ENCODE results near the gene GRAP2.
"Not testable (repeated sequence)": the region's sequence is repeated elsewhere in the genome, so short reads cannot be mapped to it uniquely, and the experiment has no call there.

GRAP2 gene

DNA sequence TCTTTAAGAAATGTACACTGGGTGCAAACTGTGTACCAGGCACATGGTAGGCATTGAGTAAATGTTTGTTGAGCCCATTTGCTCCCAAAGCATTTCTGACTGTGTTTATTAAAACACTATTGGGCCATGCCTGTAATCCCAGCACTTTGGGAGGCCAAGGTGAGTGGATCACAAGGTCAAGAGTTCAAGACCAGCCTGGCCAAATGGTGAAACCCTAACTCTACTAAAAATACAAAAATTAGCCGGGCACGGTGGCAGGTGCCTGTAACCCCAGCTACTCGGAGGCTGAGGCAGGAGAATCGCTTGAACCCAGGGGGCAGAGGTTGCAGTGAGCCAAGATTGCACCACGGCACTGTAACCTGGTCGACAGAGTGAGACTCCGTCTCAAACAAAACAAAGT lies 92.0 kb downstream of the GRAP2 start:
- not testable (repeated sequence) for DNase-seq (ENCODE audit: low read depth in 2 of 2)

GRCh38 chr22:39994041-39994565 lies 93.2 kb downstream of the GRAP2 start:
- peak; percentile 17 to 26 for DNase-seq (ENCODE audit: low read depth in 2 of 2)

DNA sequence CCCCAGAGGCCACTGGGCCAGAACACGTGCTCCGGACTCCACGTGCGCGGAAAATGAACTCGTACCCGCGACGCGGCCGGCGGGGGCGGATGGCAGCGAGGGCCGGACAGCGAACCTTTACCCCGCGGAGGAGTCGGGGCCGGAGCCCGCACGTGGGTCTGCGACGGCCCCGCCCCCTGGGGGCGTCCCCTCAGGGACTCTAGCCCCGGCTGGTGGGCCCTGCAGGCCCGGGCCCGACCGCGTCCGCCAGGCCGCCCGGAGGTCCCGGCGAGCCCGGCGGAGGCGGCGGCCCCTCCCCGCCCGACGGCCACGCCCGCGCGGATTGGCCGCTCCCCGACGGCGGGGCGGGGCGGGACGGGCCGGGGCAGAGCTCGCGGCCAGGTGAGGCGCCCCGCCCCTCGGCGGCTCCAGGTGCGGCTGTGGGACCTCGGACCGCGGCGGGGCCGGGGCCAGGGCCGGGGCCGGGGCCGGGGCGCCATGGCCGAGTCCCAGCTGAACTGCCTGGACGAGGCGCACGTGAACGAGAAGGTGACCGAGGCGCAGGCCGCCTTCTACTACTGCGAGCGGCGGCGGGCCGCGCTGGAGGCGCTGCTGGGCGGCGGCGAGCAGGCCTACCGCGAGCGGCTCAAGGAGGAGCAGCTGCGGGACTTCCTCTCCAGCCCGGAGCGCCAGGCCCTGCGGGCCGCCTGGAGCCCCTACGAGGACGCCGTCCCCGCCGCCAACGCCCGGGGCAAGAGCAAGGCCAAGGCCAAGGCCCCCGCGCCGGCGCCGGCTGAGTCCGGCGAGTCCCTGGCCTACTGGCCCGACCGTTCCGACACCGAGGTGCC lies 93.9 kb downstream of the GRAP2 start, which contains the start of gene FAM83F:
TSS of gene FAM83F (plus strand) at position 389 of the 827 bp plus-strand sequence. CDS start at position 478, 89 bp downstream.
- no peak for DNase-seq (ENCODE audit: low read depth in 2 of 2)

GRCh38 chr22:39995393-39996252 lies 94.7 kb downstream of the GRAP2 start:
- no peak for DNase-seq (ENCODE audit: low read depth in 2 of 2)

GRCh38 chr22:39996732-39997131 lies 95.8 kb downstream of the GRAP2 start:
- DNase-seq (ENCODE audit: low read depth in 2 of 2): no peak

DNA sequence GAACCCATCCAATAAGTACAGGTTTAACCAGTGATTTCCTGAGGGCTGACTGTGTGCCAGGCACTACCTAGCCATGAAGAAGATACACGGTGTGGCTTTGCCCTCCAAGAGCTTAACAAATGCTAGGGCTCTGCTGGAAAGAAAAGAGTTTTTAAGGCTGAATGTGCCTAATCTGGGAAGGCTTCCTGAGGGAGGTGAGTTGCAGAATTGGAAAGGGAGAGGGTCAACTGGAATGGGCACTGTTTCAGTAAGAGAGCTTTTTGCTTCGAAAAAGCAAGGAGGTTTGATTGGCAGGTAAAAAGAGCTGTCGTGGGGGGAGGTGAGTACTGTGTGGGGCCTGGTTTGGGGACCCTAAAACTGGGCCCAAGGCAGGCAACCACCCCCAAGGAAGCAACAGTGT lies 96.5 kb downstream of the GRAP2 start:
- no peak for DNase-seq (ENCODE audit: low read depth in 2 of 2)

DNA sequence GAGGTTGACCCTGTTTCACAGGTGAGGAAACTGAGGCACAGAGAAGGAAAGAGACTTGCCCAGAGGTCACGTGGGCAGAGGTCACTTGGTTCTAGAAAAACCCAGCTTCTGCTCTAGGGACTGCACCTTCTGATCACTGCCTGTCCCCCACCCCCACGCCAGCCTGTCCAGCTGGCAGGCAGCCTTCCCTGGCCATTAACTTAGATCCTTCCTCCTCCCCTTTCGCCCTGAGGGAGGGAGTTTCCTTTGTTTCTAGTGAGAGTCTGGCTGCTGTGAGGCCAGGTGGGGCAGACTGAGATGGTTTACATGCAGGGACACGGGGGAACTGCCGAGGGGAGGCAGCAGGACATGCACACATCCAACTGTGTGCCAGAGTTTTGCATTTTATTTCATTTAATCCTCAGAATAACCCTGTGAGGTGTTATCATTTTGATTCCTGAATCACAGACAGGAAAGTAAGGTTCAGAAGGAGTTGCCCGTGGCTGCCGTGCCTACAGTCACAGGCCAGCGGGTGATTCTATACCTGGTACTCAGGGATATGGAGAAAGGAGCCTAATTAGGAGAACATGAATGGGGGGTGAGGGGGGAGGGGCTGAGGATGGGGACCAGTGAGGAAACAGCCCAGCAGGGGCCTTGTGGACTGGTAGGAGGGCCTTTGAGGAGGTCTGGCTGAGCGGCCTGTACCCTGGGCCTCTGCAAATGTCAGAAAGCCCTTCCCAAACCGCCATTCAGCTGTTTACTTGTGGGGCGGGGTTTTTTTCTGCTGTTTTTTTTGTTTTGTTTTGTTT lies 97.2 kb downstream of the GRAP2 start:
- no peak for DNase-seq (ENCODE audit: low read depth in 2 of 2)

DNA sequence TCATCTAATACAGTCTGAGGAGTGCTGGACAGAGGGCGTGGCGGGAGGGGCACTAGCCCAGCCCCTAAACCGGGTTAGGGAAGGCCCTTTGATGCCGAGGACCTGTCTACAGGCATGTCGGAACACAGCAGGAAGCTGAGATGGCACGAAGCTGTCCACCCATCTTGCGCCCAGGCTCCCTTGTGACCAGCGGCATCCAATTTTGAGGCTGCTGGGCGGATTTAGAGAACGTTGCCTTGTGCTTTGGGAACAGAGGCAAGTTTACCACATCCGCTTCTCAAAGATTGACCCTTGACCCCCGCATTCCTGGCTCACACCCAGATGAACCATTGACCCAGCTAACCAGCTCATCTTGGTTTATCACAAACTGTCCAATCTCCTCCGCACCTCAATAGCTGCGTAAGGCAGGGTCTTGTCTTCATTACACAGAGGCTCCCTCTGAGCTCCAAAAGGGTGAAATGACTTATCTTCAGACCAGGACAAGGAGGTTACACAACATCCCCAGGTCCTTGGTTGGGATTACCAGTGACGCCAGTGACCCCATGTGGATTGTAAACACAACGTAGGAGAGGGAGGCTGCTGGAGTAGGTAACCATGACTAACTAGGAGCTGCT lies 98.4 kb downstream of the GRAP2 start:
- DNase-seq (ENCODE audit: low read depth in 2 of 2): no peak

- no peak for DNase-seq (ENCODE audit: low read depth in 2 of 2)
Measured at GRCh38 chr22:40000171-40000570, 99.3 kb downstream of the GRAP2 start.

DNA sequence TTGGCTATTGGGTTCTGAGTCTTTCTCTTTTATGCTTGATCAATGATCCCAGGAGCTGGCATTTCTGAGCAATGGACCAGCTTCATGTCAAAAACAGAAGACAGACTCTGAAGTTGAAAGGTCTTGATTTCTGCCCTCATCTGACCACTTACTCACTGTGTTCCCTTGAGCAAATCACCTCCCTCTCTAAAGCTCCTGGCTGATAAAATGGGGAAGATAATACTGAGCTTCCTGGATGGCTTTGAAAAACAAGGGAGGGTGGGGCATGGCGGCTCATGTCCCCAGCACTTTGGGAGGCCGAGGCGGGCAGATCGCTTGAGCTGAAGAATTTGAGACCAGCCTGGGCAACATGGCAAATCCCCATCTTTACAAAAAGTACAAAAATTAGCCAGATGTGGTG lies 100.2 kb downstream of the GRAP2 start:
- DNase-seq (ENCODE audit: low read depth in 2 of 2): no peak

- DNase-seq (ENCODE audit: low read depth in 2 of 2): no peak
Measured at GRCh38 chr22:40001800-40002577, 101.1 kb downstream of the GRAP2 start.

DNA sequence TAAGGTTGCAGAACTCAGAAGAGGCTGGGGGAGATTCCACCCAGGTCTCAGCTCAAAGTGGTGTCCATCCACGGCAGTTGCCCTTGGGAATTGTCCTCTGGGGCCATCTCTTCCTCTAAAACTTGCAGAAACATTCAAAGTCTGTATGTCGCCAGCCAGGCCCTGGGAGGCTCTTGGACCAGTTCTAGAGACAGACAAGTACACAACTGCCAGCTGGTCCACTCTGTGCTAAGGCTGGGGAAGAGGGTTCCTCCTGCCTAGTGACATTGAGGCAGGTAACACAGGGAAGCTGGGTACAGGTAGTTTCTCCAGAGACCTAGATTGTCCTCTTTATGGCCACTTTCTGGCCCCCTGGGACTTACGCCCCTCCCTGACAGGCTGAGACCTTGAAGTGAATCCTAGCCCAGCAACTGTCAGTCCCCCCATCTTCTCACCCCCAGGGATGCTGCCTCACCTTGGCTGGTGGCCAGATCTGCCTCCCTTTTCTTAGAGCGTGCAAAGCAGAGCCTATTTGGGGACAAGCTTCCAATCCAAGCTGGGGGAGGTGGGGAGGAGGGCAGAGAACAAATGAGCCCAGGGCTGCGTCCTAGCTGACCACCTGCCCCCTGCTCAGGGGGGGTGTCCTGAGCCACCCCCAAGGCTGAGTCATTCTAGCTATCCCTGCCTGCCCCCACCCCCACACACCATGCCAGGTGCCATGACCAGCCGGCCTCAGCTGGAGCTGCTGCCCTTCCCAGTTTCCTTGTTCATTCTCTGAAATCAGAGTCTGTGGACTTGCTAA lies 102.2 kb downstream of the GRAP2 start:
- DNase-seq (ENCODE audit: low read depth in 2 of 2): no peak

DNA sequence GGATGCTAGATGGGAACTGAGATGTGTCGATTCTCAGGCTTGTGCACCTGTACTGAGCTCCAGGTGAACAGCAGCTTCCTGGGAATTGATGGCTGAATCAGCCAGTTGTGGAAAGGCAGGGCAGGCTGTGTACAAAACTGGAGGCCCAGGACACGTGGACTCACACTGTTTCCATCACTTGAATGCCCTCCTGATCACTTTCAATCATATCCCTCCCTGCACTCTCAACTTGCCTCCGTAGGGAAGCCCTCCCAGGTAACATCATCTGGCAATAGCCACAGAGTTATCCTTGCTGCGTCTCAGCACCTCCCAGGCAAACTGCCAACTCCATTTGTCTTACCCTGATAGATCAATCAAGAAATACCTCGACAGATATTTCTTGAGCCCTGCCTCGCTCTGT lies 104.0 kb downstream of the GRAP2 start:
- no peak for DNase-seq (ENCODE audit: low read depth in 2 of 2)

DNA sequence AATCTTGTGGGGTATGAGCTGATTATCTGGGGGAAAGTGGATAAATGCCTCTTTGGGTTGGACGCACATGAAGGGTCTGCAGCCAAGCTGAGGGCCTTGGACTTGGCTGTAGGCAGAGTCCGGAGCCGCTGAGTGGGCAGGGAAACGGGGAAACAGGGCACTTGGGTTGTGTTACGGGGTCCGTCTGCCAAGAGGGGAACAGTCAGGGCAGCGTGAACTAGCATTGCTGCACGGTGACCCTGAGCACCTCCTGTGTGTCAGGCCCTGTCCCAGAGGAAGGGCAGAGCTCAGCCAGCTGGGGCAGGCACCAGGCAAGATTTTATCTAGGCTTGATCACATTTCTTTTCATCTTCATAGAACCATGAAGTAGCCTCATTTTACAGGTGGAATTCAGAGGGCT lies 105.8 kb downstream of the GRAP2 start:
- no peak for DNase-seq (ENCODE audit: low read depth in 2 of 2)

- DNase-seq (ENCODE audit: low read depth in 2 of 2): no peak
Measured at GRCh38 chr22:40007853-40008710, 107.2 kb downstream of the GRAP2 start.

- DNase-seq (ENCODE audit: low read depth in 2 of 2): no peak
Measured at GRCh38 chr22:40008726-40009291, 107.9 kb downstream of the GRAP2 start.

DNA sequence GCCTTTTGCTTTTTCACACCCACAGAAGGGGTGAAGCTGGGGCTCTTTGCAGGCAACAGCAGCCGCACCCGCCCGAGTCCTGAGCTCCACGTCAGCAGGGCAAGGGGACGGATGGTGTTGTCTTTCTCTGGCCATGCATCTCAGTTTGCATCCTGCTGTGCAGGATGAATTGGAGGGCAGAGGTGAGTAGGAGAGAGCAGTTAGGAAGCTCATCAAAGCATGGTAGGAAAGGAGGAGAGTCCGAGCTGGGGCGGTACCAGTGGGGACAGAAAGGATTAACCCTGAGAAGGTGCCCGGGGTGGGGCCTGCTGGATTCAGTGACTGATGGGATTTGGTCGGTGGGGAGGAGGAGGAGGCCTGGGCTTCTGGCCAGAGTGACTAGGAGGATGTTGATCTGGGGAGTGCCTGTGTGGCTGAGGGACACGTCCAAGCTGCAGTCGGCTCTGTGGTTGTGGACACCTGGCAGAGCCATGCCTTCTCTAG lies 108.4 kb downstream of the GRAP2 start:
- DNase-seq (ENCODE audit: low read depth in 2 of 2): no peak

All from fibroblast of skin of left biceps (primary cell).